GM10266 (cell line): Measurements from ENCODE around the gene CCNL1.

Source experiments
- DNase-seq: peaks from one replicate; pipeline ENCODE4 v3.0.0; 2012; ENCODE audit errors: extremely low spot score
- TF ChIP-seq, protein P1 (sequence below): IDR thresholded peaks from 2 replicates; pipeline ENCODE4 v1.5.1; 2012; ENCODE audit warnings: mild to moderate bottlenecking, low read depth; ENCODE audit not compliant: control insufficient read depth, insufficient read depth; ENCODE audit errors: missing control alignments

Gene CCNL1

DNA sequence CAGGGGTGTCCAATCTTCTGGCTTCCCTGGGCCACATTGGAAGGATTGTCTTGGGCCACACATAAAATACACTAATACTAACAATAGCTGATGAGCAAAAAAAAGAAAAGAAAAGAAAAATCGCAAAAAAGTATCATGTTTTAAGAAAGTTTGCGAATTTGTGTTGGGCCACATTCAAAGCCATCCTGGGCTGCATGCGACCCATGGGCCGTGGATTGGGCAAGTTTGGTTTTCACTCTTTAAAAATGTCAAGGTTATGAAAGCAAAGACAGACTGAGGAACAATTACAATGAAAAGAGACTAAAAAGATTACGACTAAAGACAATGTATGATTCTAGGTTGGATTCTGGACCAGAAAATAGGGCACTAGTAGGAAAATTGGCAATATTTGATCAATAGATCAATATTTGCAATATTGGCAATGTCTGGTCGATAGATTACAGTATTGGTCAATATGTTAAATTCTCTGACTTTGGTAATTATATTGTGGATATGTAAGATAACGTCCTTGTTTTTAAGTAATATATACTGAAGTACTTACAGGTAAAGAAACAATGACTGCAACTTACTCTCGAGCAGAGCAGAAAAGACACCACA, 19.9 kb downstream of the CCNL1 start:
- no peak for DNase-seq
- TF ChIP-seq, protein P1, sequence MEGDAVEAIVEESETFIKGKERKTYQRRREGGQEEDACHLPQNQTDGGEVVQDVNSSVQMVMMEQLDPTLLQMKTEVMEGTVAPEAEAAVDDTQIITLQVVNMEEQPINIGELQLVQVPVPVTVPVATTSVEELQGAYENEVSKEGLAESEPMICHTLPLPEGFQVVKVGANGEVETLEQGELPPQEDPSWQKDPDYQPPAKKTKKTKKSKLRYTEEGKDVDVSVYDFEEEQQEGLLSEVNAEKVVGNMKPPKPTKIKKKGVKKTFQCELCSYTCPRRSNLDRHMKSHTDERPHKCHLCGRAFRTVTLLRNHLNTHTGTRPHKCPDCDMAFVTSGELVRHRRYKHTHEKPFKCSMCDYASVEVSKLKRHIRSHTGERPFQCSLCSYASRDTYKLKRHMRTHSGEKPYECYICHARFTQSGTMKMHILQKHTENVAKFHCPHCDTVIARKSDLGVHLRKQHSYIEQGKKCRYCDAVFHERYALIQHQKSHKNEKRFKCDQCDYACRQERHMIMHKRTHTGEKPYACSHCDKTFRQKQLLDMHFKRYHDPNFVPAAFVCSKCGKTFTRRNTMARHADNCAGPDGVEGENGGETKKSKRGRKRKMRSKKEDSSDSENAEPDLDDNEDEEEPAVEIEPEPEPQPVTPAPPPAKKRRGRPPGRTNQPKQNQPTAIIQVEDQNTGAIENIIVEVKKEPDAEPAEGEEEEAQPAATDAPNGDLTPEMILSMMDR = no peak

DNA sequence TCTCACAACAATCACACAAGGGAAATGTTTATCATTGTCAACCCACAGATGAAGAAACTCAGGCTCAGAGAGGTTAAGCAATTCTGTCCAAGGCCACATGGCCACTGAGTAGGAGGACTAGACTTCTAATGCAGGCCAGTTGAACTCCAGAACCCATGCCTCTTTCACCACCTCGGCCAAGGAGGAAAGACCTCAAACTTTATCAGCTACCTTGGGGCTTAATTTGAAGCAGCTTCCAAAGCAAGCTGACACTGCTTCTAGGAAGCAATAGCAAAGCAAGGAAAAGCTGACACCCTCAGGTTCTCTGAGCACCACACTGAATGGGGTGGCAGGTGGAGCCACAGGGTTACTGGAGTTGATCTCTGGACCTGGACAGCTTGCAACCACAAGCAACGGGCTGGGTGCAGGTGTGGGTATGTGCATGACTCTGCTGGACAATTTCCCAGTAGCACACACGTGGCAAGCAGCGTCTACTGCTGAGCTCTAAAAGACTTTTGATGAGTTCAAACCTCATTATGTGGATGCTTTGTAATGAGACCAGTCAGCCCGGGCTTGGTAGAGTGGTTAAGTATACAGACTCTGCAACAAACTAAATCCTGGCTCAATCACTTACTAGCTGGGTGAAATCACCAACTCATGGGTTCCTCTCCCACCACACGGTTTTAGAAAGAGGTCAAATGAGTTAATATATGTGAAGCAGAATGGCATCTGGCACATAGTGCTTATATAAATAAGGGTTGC, 23.1 kb downstream of the CCNL1 start:
- TF ChIP-seq, protein P1 = no peak
- DNase-seq = no peak

DNA sequence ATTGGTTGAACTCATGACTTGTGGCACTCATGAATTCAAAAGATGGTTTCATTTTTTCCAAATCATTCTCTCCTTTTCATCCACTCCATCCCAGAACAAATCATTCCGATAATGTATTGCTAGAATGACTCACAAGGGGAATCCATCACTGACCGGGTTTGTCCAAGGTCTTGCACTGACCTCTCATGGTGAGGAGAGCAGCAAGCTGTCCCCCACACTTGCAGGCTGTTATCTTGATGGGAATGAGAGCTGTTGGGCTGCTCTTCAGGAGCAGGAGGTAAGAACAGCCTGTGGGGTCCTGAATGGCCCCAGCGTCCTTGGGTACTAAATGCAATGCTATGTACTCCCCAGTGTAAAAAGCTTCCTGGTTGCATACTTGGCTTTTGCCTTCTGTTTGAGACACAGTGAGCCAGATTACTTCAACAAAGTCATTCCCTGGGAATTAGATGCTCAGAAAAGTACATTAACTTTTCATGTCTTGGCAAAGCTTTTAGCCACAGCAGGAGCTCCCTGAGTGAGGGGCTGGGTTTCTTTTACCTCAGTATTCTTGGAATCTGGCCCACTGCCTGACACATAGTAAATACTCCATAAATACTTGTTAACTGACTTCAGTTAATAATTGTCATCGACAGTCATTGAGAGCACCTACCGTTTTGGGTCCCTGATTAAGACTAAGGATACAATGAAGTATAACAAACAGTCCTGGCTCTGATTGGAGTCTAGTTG, 24.1 kb downstream of the CCNL1 start:
- no peak for DNase-seq
- TF ChIP-seq, protein P1 = peak; percentile 33

DNA sequence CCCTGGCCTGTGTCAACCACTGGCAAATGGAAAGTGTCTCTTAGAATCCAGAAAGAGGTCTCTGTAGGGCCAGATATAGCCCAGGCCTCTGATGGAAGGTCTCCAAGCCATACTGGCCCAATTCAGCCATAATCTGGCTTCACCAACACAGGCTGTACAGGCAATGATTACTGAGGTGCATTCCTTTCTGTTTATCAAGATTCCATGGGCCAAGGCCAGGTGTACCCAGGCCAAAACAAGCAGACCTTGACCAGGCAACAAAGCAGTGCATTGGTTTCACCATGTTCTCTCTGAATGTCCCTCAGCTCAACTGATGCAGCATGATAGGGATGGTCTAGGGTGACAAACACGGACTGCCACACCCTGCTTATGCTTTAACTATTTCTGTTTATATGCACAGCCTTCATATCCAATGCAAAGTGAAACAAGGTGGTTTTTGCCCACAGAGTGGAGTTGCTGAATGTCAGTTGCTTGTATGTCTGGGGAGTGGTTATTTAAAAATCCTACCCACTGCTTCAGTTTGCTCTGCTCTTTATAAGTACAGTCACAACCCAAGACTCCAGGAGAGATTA, 25.2 kb downstream of the CCNL1 start:
- DNase-seq = no peak
- TF ChIP-seq, protein P1 = no peak

DNA sequence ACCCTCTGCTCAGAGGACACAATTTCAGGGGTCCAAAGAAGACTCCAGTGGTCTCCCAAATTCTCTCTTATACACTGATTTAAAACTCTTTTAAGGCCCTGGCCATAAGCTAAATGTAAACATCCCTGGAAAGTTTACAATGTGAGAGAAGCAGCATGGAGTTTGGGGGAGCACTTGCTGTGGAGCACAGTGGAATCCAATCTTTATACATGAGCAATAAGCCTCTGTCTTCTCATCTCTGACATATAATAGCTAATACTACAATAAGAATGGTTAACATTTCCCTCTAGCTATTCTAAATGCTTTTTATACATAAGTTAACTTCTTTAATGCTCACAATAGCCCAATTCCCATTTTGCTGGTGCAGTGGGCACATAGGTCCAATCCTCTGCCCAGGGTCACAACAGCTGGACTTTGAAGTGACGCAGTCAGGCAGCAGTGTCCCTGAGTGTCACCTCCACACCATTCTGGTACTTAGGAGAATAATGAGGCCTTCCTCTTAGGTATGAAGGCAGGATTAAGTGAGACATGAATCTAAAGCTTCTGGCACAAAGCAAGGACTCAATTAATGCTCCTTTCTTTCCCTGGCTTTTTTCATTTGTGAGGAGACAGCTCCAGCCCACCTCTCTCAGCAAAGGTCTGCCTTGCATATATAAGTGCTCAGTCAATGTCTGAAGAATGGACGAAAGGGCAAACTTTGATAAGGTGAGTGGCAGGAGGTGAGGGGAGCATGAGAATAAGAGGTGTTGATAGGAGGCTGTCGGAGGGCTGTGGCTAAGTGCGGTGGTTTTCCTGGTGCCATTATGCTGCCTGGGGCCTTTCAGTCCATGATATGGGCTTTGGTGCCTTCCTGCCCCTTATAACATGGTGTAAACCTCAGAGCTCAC, 26.3 kb downstream of the CCNL1 start:
- no peak for DNase-seq
- TF ChIP-seq, protein P1 = no peak

DNA sequence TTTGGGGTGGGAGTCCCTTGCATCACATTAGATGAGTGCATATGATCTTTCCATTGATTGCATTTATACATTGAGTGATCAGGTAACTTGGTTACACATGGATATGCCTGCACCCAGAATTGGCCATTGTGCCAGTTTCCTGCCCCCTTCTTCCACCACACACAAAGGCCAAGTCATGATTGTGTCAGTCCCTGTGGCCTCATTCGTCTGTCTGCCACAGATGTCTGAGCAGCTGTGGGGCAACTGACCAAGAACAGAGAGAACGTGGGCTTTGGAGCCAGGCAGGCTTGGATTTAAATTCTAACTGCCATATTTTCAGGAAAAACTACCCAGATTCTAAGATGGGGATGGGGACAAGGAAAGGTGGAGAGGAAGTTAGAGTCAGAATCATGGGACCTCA, 27.0 kb downstream of the CCNL1 start:
- TF ChIP-seq, protein P1 = no peak
- no peak for DNase-seq
